ENCODE measurements around the gene SPIN1. TPM values are rescaled to one million over a fixed set of nuclear protein-coding genes. Genes with fewer than 3 reads are reported as not detected.

Gene SPIN1
- total RNA-seq (100 to 1,000 TPM in 1 of 2 donors, 10 to 100 TPM in 1; 47.3 to 135 TPM), polyA plus RNA-seq (10 to 100 TPM; 22.6 to 23.4 TPM)
- long read RNA-seq, donor 1, full-length matches to known transcripts: 29 of 64 reads
- long read RNA-seq, donor 1, partial matches to known transcripts: 25 of 64 reads
- long read RNA-seq, donor 1, other reads (novel, unspliced or antisense): 10 of 64 reads
- long read RNA-seq, donor 2, full-length matches to known transcripts: 7 of 7 reads
- long read RNA-seq, donor 2, partial matches to known transcripts: 0 of 7 reads
- long read RNA-seq, donor 2, other reads (novel, unspliced or antisense): 0 of 7 reads
- long read RNA-seq, donor 3, full-length matches to known transcripts: 18 of 23 reads
- long read RNA-seq, donor 3, partial matches to known transcripts: 5 of 23 reads
- long read RNA-seq, donor 3, other reads (novel, unspliced or antisense): 0 of 23 reads
- long read RNA-seq, donor 4, full-length matches to known transcripts: 15 of 21 reads
- long read RNA-seq, donor 4, partial matches to known transcripts: 6 of 21 reads
- long read RNA-seq, donor 4, other reads (novel, unspliced or antisense): 0 of 21 reads
- long read RNA-seq, donor 5, full-length matches to known transcripts: 27 of 58 reads
- long read RNA-seq, donor 5, partial matches to known transcripts: 24 of 58 reads
- long read RNA-seq, donor 5, other reads (novel, unspliced or antisense): 7 of 58 reads

GRCh38 chr9:88388203-88388885 lies at the start of gene SPIN1:
Gene SPIN1, plus strand, starts transcription at chr9:88388444. Its CDS starts 38,096 bp downstream, at chr9:88426540.
- H3K4me1 ChIP-seq (ENCODE audit: control insufficient read depth in 5 of 5, insufficient read depth in 5 of 5, low read length in 5 of 5): peaks cover 0 to 41% (median 8%) of the 10 kb centered on the region in 5 donors
- no peak for TF ChIP-seq CTCF (IDR thresholded peaks at IDR 0.05; ENCODE audit: control extremely low read depth, extremely low read depth)
- DNase-seq (peak; percentile 86 to 91 (median 89)), ATAC-seq (ENCODE audit: insufficient read depth, low FRiP score) (peak; percentile 83)
- H3K27me3 ChIP-seq (ENCODE audit: control insufficient read depth in 3 of 3, insufficient read depth in 3 of 3, low read length in 2 of 3): no peaks in the 10 kb centered on the region
- H3K4me3 ChIP-seq: peak within 1 kb of the TSS; percentile 97
- peak within 1 kb of the TSS; percentile 99 for H3K27ac ChIP-seq (ENCODE audit: low read depth in 1 of 2, low read length in 1 of 2)
- WGBS, 2 donors: 0 to 1% methylated on average over 30 to 106 of the region's 106 CpGs
- H3K36me3 ChIP-seq (ENCODE audit: control insufficient read depth in 4 of 4, insufficient read depth in 4 of 4, low read length in 4 of 4): no peaks in the 10 kb centered on the region
- H3K9ac ChIP-seq (ENCODE audit: insufficient read depth in 1 of 2, low read length in 2 of 2): peak within 1 kb of the TSS; percentile 85 to 97
- peaks cover 0 to 2% (median 0%) of the 10 kb centered on the region in 4 donors for H3K9me3 ChIP-seq (ENCODE audit: control insufficient read depth in 4 of 4, insufficient read depth in 3 of 4, low read length in 3 of 4)

GRCh38 chr9:88339317-88339716 lies 48.9 kb upstream of the SPIN1 start:
- DNase-seq (no peak), ATAC-seq (ENCODE audit: insufficient read depth, low FRiP score) (no peak)
- Histone ChIP-seq H3K4me3 (no peak overlapping the region), H3K27ac (ENCODE audit: low read depth in 1 of 2, low read length in 1 of 2) (no peak overlapping the region), H3K4me1 (ENCODE audit: control insufficient read depth in 5 of 5, insufficient read depth in 5 of 5, low read length in 5 of 5) (peaks cover 0 to 1% (median 0%) of the 10 kb centered on the region in 5 donors), H3K9me3 (ENCODE audit: control insufficient read depth in 4 of 4, insufficient read depth in 3 of 4, low read length in 3 of 4) (no peaks in the 10 kb centered on the region), H3K27me3 (ENCODE audit: control insufficient read depth in 3 of 3, insufficient read depth in 3 of 3, low read length in 2 of 3) (no peaks in the 10 kb centered on the region), H3K9ac (ENCODE audit: insufficient read depth in 1 of 2, low read length in 2 of 2) (no peak overlapping the region), H3K36me3 (ENCODE audit: control insufficient read depth in 4 of 4, insufficient read depth in 4 of 4, low read length in 4 of 4) (no peaks in the 10 kb centered on the region)
- no peak for TF ChIP-seq CTCF (IDR thresholded peaks at IDR 0.05; ENCODE audit: control extremely low read depth, extremely low read depth)
- 22 to 32% methylated on average over 4 of the region's 4 CpGs for WGBS, 2 donors

- TF ChIP-seq CTCF (IDR thresholded peaks at IDR 0.05; ENCODE audit: control extremely low read depth, extremely low read depth): no peak
- Histone ChIP-seq H3K27me3 (ENCODE audit: control insufficient read depth in 3 of 3, insufficient read depth in 3 of 3, low read length in 2 of 3) (no peaks in the 10 kb centered on the region), H3K9me3 (ENCODE audit: control insufficient read depth in 4 of 4, insufficient read depth in 3 of 4, low read length in 3 of 4) (no peaks in the 10 kb centered on the region), H3K36me3 (ENCODE audit: control insufficient read depth in 4 of 4, insufficient read depth in 4 of 4, low read length in 4 of 4) (no peaks in the 10 kb centered on the region), H3K27ac (ENCODE audit: low read depth in 1 of 2, low read length in 1 of 2) (no peak overlapping the region), H3K4me1 (ENCODE audit: control insufficient read depth in 5 of 5, insufficient read depth in 5 of 5, low read length in 5 of 5) (peaks cover 0 to 2% (median 0%) of the 10 kb centered on the region in 5 donors), H3K9ac (ENCODE audit: insufficient read depth in 1 of 2, low read length in 2 of 2) (no peak overlapping the region), H3K4me3 (no peak overlapping the region)
- ATAC-seq (ENCODE audit: insufficient read depth, low FRiP score) (no peak), DNase-seq (no peak)
- WGBS, 2 donors: 82 to 85% methylated on average over 2 of the region's 2 CpGs
Measured at GRCh38 chr9:88342246-88342645, 46.0 kb upstream of the SPIN1 start.
